ENCODE results near the gene LRIG1. TPM values are rescaled to one million over a fixed set of nuclear protein-coding genes. Genes with fewer than 3 reads are reported as not detected.

LRIG1 gene
- total RNA-seq, 1 experiment from 2014 or later, result 2.2 TPM

- Histone ChIP-seq H3K79me2 (ENCODE audit: low read length) (no peaks in the 10 kb centered on the region), H3K9me2 (replicated peaks; ENCODE audit: low read length) (no peaks in the 10 kb centered on the region), H2AFZ (ENCODE audit: low read length) (no peak overlapping the region), H3K4me1 (ENCODE audit: insufficient read depth, low read length) (no peaks in the 10 kb centered on the region), H3K9me3 (ENCODE audit: low read length) (no peaks in the 10 kb centered on the region), H3K36me3 (ENCODE audit: low read depth, low read length) (no peaks in the 10 kb centered on the region), H3K4me2 (ENCODE audit: low read length) (no peak overlapping the region), H3F3A (ENCODE audit: low read length, unreplicated experiment) (no peaks in the 10 kb centered on the region), H3K9ac (ENCODE audit: low read length) (no peak overlapping the region), H3K4me3 (ENCODE audit: low read length) (no peak overlapping the region), H3K27ac (ENCODE audit: low read length) (no peak overlapping the region), H3K27me3 (ENCODE audit: low read length) (no peaks in the 10 kb centered on the region), H4K20me1 (ENCODE audit: low read length) (no peaks in the 10 kb centered on the region)
- ChIA-PET CTCF (no interaction called here), POLR2A (ENCODE audit: unreplicated experiment) (no interaction called here)
- ATAC-seq, result no peak
- TF ChIP-seq CTCF (conservative IDR thresholded peaks at IDR 0.05; ENCODE audit: low read depth, low read length) (no peak), EZH2 (IDR thresholded peaks at IDR 0.05; ENCODE audit: low read length, unreplicated experiment) (no peak), EZH2phosphoT487 (IDR thresholded peaks at IDR 0.05; ENCODE audit: borderline replicate concordance, low read length) (no peak)
- no peak for DNase-seq
- BruUV-seq (replicated peaks), result no TSS peak
- intact Hi-C loops (cut with micrococcal nuclease), result no loop called here
These were observed 106.6 kb downstream of the LRIG1 start for GRCh38 chr3:66394019-66394752.

GRCh38 chr3:66393333-66394005 is 107.4 kb downstream of the LRIG1 start:
- Histone ChIP-seq H2AFZ (ENCODE audit: low read length) (no peak overlapping the region), H3K4me1 (ENCODE audit: insufficient read depth, low read length) (no peaks in the 10 kb centered on the region), H3K9ac (ENCODE audit: low read length) (no peak overlapping the region), H3K27ac (ENCODE audit: low read length) (no peak overlapping the region), H3K9me2 (replicated peaks; ENCODE audit: low read length) (no peaks in the 10 kb centered on the region), H3K27me3 (ENCODE audit: low read length) (no peaks in the 10 kb centered on the region), H4K20me1 (ENCODE audit: low read length) (no peaks in the 10 kb centered on the region), H3K4me2 (ENCODE audit: low read length) (no peak overlapping the region), H3F3A (ENCODE audit: low read length, unreplicated experiment) (no peaks in the 10 kb centered on the region), H3K9me3 (ENCODE audit: low read length) (no peaks in the 10 kb centered on the region), H3K79me2 (ENCODE audit: low read length) (no peaks in the 10 kb centered on the region), H3K36me3 (ENCODE audit: low read depth, low read length) (no peaks in the 10 kb centered on the region), H3K4me3 (ENCODE audit: low read length) (no peak overlapping the region)
- ChIA-PET POLR2A (ENCODE audit: unreplicated experiment) (no interaction called here), CTCF (no interaction called here)
- no peak for TF ChIP-seq EZH2 (IDR thresholded peaks at IDR 0.05; ENCODE audit: low read length, unreplicated experiment)
- no peak for TF ChIP-seq CTCF (conservative IDR thresholded peaks at IDR 0.05; ENCODE audit: low read depth, low read length)
- TF ChIP-seq EZH2phosphoT487 (IDR thresholded peaks at IDR 0.05; ENCODE audit: borderline replicate concordance, low read length), result no peak
- intact Hi-C loops (cut with micrococcal nuclease), result no loop called here
- ATAC-seq (no peak), DNase-seq (no peak)
- BruUV-seq (replicated peaks), result no TSS peak

- CTCF ChIA-PET, result no interaction called here
- Histone ChIP-seq H2AFZ (ENCODE audit: low read length) (no peak overlapping the region), H3K27ac (ENCODE audit: low read length) (no peak overlapping the region), H3F3A (ENCODE audit: low read length, unreplicated experiment) (no peaks in the 10 kb centered on the region), H3K79me2 (ENCODE audit: low read length) (no peaks in the 10 kb centered on the region), H3K4me3 (ENCODE audit: low read length) (no peak overlapping the region), H3K4me1 (ENCODE audit: insufficient read depth, low read length) (no peaks in the 10 kb centered on the region), H4K20me1 (ENCODE audit: low read length) (no peaks in the 10 kb centered on the region), H3K27me3 (ENCODE audit: low read length) (no peaks in the 10 kb centered on the region), H3K4me2 (ENCODE audit: low read length) (no peak overlapping the region), H3K9ac (ENCODE audit: low read length) (no peak overlapping the region), H3K9me3 (ENCODE audit: low read length) (no peaks in the 10 kb centered on the region), H3K36me3 (ENCODE audit: low read depth, low read length) (no peaks in the 10 kb centered on the region), H3K9me2 (replicated peaks; ENCODE audit: low read length) (no peaks in the 10 kb centered on the region)
- BruUV-seq (replicated peaks), result no TSS peak
- intact Hi-C loops (cut with micrococcal nuclease), result no loop called here
- POLR2A ChIA-PET (ENCODE audit: unreplicated experiment), result no interaction called here
- TF ChIP-seq CTCF (conservative IDR thresholded peaks at IDR 0.05; ENCODE audit: low read depth, low read length), result no peak
- ATAC-seq (no peak), DNase-seq (no peak)
These were observed 107.9 kb downstream of the LRIG1 start for GRCh38 chr3:66392966-66393332.

Data from PC-3 (cell line).